ENCODE measurements around the gene FBXW11. TPM values are rescaled to one million over a fixed set of nuclear protein-coding genes. Genes with fewer than 3 reads are reported as not detected.

FBXW11 gene
- polyA plus RNA-seq, 1 donor from 2014 or later = 103 TPM

- H3K9me3 ChIP-seq (ENCODE audit: low read length) = no peaks in the 10 kb centered on the region
- no peaks in the 10 kb centered on the region for H3K27me3 ChIP-seq (ENCODE audit: insufficient read depth, low read depth, low read length)
- no peaks in the 10 kb centered on the region for H3K9me2 ChIP-seq (ENCODE audit: insufficient read depth, low read length)
- no peak overlapping the region for H3K4me3 ChIP-seq (ENCODE audit: low read length)
- H2AFZ ChIP-seq (ENCODE audit: low read depth, low read length) = no peak overlapping the region
- H3K27ac ChIP-seq (ENCODE audit: low read length) = no peak overlapping the region
- H3K4me2 ChIP-seq (ENCODE audit: low read length) = no peak overlapping the region
- H3F3A ChIP-seq (ENCODE audit: insufficient read depth, low read length, poor library complexity, severe bottlenecking) = no peaks in the 10 kb centered on the region
- no peaks in the 10 kb centered on the region for H3K36me3 ChIP-seq (ENCODE audit: insufficient read depth, low read length)
- H3K9ac ChIP-seq (ENCODE audit: low read length) = no peak overlapping the region
- H4K20me1 ChIP-seq (ENCODE audit: insufficient read depth) = no peaks in the 10 kb centered on the region
- H3K79me2 ChIP-seq (replicated peaks; ENCODE audit: insufficient read depth, low read length) = peaks cover 49% of the 10 kb centered on the region
- no peak for TF ChIP-seq REST (IDR thresholded peaks at IDR 0.05; ENCODE audit: borderline replicate concordance)
- no peak for TF ChIP-seq CTCF (IDR thresholded peaks at IDR 0.05; ENCODE audit: poor library complexity, severe bottlenecking)
- TF ChIP-seq TAF1 (IDR thresholded peaks at IDR 0.05; ENCODE audit: low read depth) = no peak
- TF ChIP-seq MXI1 (conservative IDR thresholded peaks at IDR 0.05; ENCODE audit: poor library complexity, severe bottlenecking) = no peak
- no peak for TF ChIP-seq SMC3 (conservative IDR thresholded peaks at IDR 0.05; ENCODE audit: poor library complexity)
- TF ChIP-seq EZH2 (IDR thresholded peaks at IDR 0.05; ENCODE audit: borderline replicate concordance, insufficient read depth, low read length, poor library complexity, severe bottlenecking) = no peak
- TF ChIP-seq POLR2AphosphoS5 (IDR thresholded peaks at IDR 0.05) = no peak
These were observed 13.6 kb downstream of the FBXW11 start for GRCh38 chr5:171992813-171993212.

GRCh38 chr5:171992305-171992704 is 14.1 kb downstream of the FBXW11 start:
- Histone ChIP-seq H3K36me3 (ENCODE audit: insufficient read depth, low read length) (no peaks in the 10 kb centered on the region), H3K4me2 (ENCODE audit: low read length) (no peak overlapping the region), H3K27me3 (ENCODE audit: insufficient read depth, low read depth, low read length) (no peaks in the 10 kb centered on the region), H2AFZ (ENCODE audit: low read depth, low read length) (no peak overlapping the region), H3K9me3 (ENCODE audit: low read length) (no peaks in the 10 kb centered on the region), H3K4me3 (ENCODE audit: low read length) (no peak overlapping the region), H4K20me1 (ENCODE audit: insufficient read depth) (no peaks in the 10 kb centered on the region), H3K27ac (ENCODE audit: low read length) (no peak overlapping the region), H3K9ac (ENCODE audit: low read length) (no peak overlapping the region), H3K9me2 (ENCODE audit: insufficient read depth, low read length) (no peaks in the 10 kb centered on the region), H3F3A (ENCODE audit: insufficient read depth, low read length, poor library complexity, severe bottlenecking) (no peaks in the 10 kb centered on the region), H3K79me2 (replicated peaks; ENCODE audit: insufficient read depth, low read length) (peaks cover 44% of the 10 kb centered on the region)
- no peak for TF ChIP-seq MXI1 (conservative IDR thresholded peaks at IDR 0.05; ENCODE audit: poor library complexity, severe bottlenecking)
- no peak for TF ChIP-seq SMC3 (conservative IDR thresholded peaks at IDR 0.05; ENCODE audit: poor library complexity)
- no peak for TF ChIP-seq RAD21 (conservative IDR thresholded peaks at IDR 0.05)
- TF ChIP-seq EZH2 (IDR thresholded peaks at IDR 0.05; ENCODE audit: borderline replicate concordance, insufficient read depth, low read length, poor library complexity, severe bottlenecking) = no peak

GRCh38 chr5:171990713-171991015 is 15.8 kb downstream of the FBXW11 start:
- Histone ChIP-seq H3F3A (ENCODE audit: insufficient read depth, low read length, poor library complexity, severe bottlenecking) (no peaks in the 10 kb centered on the region), H3K27me3 (ENCODE audit: insufficient read depth, low read depth, low read length) (no peaks in the 10 kb centered on the region), H3K27ac (ENCODE audit: low read length) (no peak overlapping the region), H3K4me3 (ENCODE audit: low read length) (no peak overlapping the region), H3K79me2 (replicated peaks; ENCODE audit: insufficient read depth, low read length) (peaks cover 32% of the 10 kb centered on the region), H2AFZ (ENCODE audit: low read depth, low read length) (no peak overlapping the region), H3K4me2 (ENCODE audit: low read length) (no peak overlapping the region), H3K9me2 (ENCODE audit: insufficient read depth, low read length) (no peaks in the 10 kb centered on the region), H3K9ac (ENCODE audit: low read length) (no peak overlapping the region), H3K36me3 (ENCODE audit: insufficient read depth, low read length) (no peaks in the 10 kb centered on the region), H3K9me3 (ENCODE audit: low read length) (no peaks in the 10 kb centered on the region), H4K20me1 (ENCODE audit: insufficient read depth) (no peaks in the 10 kb centered on the region)
- TF ChIP-seq EP300 (conservative IDR thresholded peaks at IDR 0.05; ENCODE audit: poor library complexity, severe bottlenecking) = no peak
- TF ChIP-seq RAD21 (conservative IDR thresholded peaks at IDR 0.05) = no peak
- TF ChIP-seq TAF1 (IDR thresholded peaks at IDR 0.05; ENCODE audit: low read depth) = no peak
- TF ChIP-seq REST (IDR thresholded peaks at IDR 0.05; ENCODE audit: borderline replicate concordance) = no peak
- TF ChIP-seq CTCF (IDR thresholded peaks at IDR 0.05; ENCODE audit: poor library complexity, severe bottlenecking) = no peak
- no peak for TF ChIP-seq POLR2AphosphoS5 (IDR thresholded peaks at IDR 0.05)
- no peak for TF ChIP-seq SMC3 (conservative IDR thresholded peaks at IDR 0.05; ENCODE audit: poor library complexity)
- no peak for TF ChIP-seq EZH2 (IDR thresholded peaks at IDR 0.05; ENCODE audit: borderline replicate concordance, insufficient read depth, low read length, poor library complexity, severe bottlenecking)
- no peak for TF ChIP-seq MXI1 (conservative IDR thresholded peaks at IDR 0.05; ENCODE audit: poor library complexity, severe bottlenecking)
